ENCODE measurements around the gene VSIR. TPM values are rescaled to one million over a fixed set of nuclear protein-coding genes. Genes with fewer than 3 reads are reported as not detected.
A peak's percentile ranks its signal among the peaks of the same experiment; 100 is the strongest.

Gene VSIR
- total and polyA plus RNA-seq, 3 experiments from 2014 or later = 59.6 to 349 (median 61.4) TPM

GRCh38 chr10:71750124-71750841, 23.0 kb downstream of the VSIR start:
- H3K27ac ChIP-seq (ENCODE audit: low read depth, low read length) = no peak overlapping the region
- Mint-ChIP-seq H3K36me3 (peaks cover 0 to 58% (median 14%) of the 10 kb centered on the region in 3 donors), H3K27ac (peak overlapping the region; percentile 93 to 99 (median 96)), H3K4me1 (peaks cover 89 to 98% (median 94%) of the 10 kb centered on the region in 3 donors), H3K27me3 (no peaks in the 10 kb centered on the region), H3K9me3 (no peaks in the 10 kb centered on the region), H3K4me3 (peak overlapping the region in 4 of 7 donors; percentile 43 to 68 (median 68))
- CTCF ChIA-PET = interaction anchor here (1.0 to 4.3 kb wide), 5 partner anchors 8 to 23 kb away, joined by 4 to 20 read pairs (median 10); partner anchors contain the start of gene VSIR
- no peaks in the 10 kb centered on the region for H3K9me3 ChIP-seq (ENCODE audit: low read length)
- DNase-seq = no peak
- peaks cover 99% of the 10 kb centered on the region for H3K4me1 ChIP-seq (ENCODE audit: insufficient read depth, low read length)
- peaks cover 17% of the 10 kb centered on the region for H3K36me3 ChIP-seq (ENCODE audit: insufficient read depth, low read length)
- no peaks in the 10 kb centered on the region for H3K27me3 ChIP-seq (ENCODE audit: insufficient read depth, low read length, poor library complexity, severe bottlenecking)
- POLR2A ChIA-PET = interaction anchor here (1.0 to 5.3 kb wide), 2 partner anchors 23 to 24 kb away, joined by 4 to 25 read pairs; partner anchors contain the start of gene VSIR
- no peak overlapping the region for H3K4me3 ChIP-seq (ENCODE audit: low read length)

- Histone ChIP-seq H3K9me3 (ENCODE audit: low read length) (no peaks in the 10 kb centered on the region), H3K27ac (ENCODE audit: low read depth, low read length) (peak overlapping the region; percentile 34), H3K4me3 (ENCODE audit: low read length) (no peak overlapping the region), H3K4me1 (ENCODE audit: insufficient read depth, low read length) (peaks cover 99% of the 10 kb centered on the region), H3K27me3 (ENCODE audit: insufficient read depth, low read length, poor library complexity, severe bottlenecking) (no peaks in the 10 kb centered on the region), H3K36me3 (ENCODE audit: insufficient read depth, low read length) (peaks cover 17% of the 10 kb centered on the region)
- no peaks in the 10 kb centered on the region for H3K27me3 Mint-ChIP-seq
- no peaks in the 10 kb centered on the region for H3K9me3 Mint-ChIP-seq
- CTCF ChIA-PET = interaction anchor here (1.1 to 10.4 kb wide), 11 partner anchors 8 to 51 kb away, joined by 3 to 152 read pairs (median 10); partner anchors contain the start of gene VSIR
- H3K36me3 Mint-ChIP-seq = peaks cover 0 to 49% (median 14%) of the 10 kb centered on the region in 3 donors
- H3K4me1 Mint-ChIP-seq = peaks cover 93 to 98% (median 96%) of the 10 kb centered on the region in 3 donors
- POLR2A ChIA-PET = interaction anchor here (0.5 to 5.3 kb wide), 17 partner anchors 8 to 1313 kb away, joined by 3 to 25 read pairs (median 5); partner anchors contain the start of genes PSAP, SLC29A3 and VSIR
- no peak for DNase-seq
- H3K4me3 Mint-ChIP-seq = peak overlapping the region in 5 of 7 donors; percentile 32 to 87 (median 75)
- H3K27ac Mint-ChIP-seq = peak overlapping the region; percentile 93 to 99 (median 96)
Measured at GRCh38 chr10:71749396-71749795, 23.9 kb downstream of the VSIR start.

- Histone ChIP-seq H3K27ac (ENCODE audit: low read depth, low read length) (peak overlapping the region; percentile 60), H3K9me3 (ENCODE audit: low read length) (no peaks in the 10 kb centered on the region), H3K4me3 (ENCODE audit: low read length) (peak overlapping the region; percentile 38), H3K36me3 (ENCODE audit: insufficient read depth, low read length) (peaks cover 17% of the 10 kb centered on the region), H3K4me1 (ENCODE audit: insufficient read depth, low read length) (peaks cover 99% of the 10 kb centered on the region), H3K27me3 (ENCODE audit: insufficient read depth, low read length, poor library complexity, severe bottlenecking) (no peaks in the 10 kb centered on the region)
- CTCF ChIA-PET = interaction anchor here (0.8 to 10.4 kb wide), 12 partner anchors 9 to 50 kb away, joined by 3 to 152 read pairs (median 8); partner anchors contain the start of gene VSIR
- POLR2A ChIA-PET = interaction anchor here (0.5 to 5.3 kb wide), 18 partner anchors 9 to 1313 kb away, joined by 3 to 25 read pairs (median 4); partner anchors contain the start of genes PSAP, SLC29A3 and VSIR
- H3K27me3 Mint-ChIP-seq = no peaks in the 10 kb centered on the region
- H3K27ac Mint-ChIP-seq = peak overlapping the region; percentile 93 to 99 (median 96)
- H3K4me1 Mint-ChIP-seq = peaks cover 94 to 98% (median 96%) of the 10 kb centered on the region in 3 donors
- H3K4me3 Mint-ChIP-seq = peak overlapping the region; percentile 64 to 87 (median 75)
- DNase-seq = peak; percentile 62 to 89 (median 82)
- H3K9me3 Mint-ChIP-seq = no peaks in the 10 kb centered on the region
- peaks cover 0 to 43% (median 14%) of the 10 kb centered on the region in 3 donors for H3K36me3 Mint-ChIP-seq
Measured at GRCh38 chr10:71748671-71749191, 24.6 kb downstream of the VSIR start.

GRCh38 chr10:71747551-71748523, 25.5 kb downstream of the VSIR start:
- no peaks in the 10 kb centered on the region for H3K9me3 ChIP-seq (ENCODE audit: low read length)
- CTCF ChIA-PET = interaction anchor here (0.8 to 10.4 kb wide), 14 partner anchors 8 to 148 kb away, joined by 3 to 152 read pairs (median 8); partner anchors contain the start of gene VSIR
- H3K27me3 ChIP-seq (ENCODE audit: insufficient read depth, low read length, poor library complexity, severe bottlenecking) = no peaks in the 10 kb centered on the region
- Mint-ChIP-seq H3K9me3 (no peaks in the 10 kb centered on the region), H3K4me1 (peaks cover 94 to 98% (median 96%) of the 10 kb centered on the region in 3 donors), H3K4me3 (peak overlapping the region in 6 of 7 donors; percentile 65 to 87 (median 78)), H3K27me3 (no peaks in the 10 kb centered on the region), H3K36me3 (peaks cover 0 to 34% (median 14%) of the 10 kb centered on the region in 3 donors), H3K27ac (peak overlapping the region; percentile 93 to 99 (median 96))
- POLR2A ChIA-PET = interaction anchor here (0.6 to 5.3 kb wide), 19 partner anchors 8 to 429 kb away, joined by 3 to 25 read pairs (median 4); partner anchors contain the start of genes PSAP, SLC29A3 and VSIR
- H3K4me1 ChIP-seq (ENCODE audit: insufficient read depth, low read length) = peaks cover 99% of the 10 kb centered on the region
- peaks cover 8% of the 10 kb centered on the region for H3K36me3 ChIP-seq (ENCODE audit: insufficient read depth, low read length)
- H3K4me3 ChIP-seq (ENCODE audit: low read length) = peak overlapping the region; percentile 38
- peak overlapping the region; percentile 60 for H3K27ac ChIP-seq (ENCODE audit: low read depth, low read length)
- no peak for DNase-seq

- DNase-seq = no peak
- Mint-ChIP-seq H3K4me1 (peaks cover 94 to 98% (median 96%) of the 10 kb centered on the region in 3 donors), H3K27ac (peak overlapping the region; percentile 93 to 99 (median 96)), H3K9me3 (no peaks in the 10 kb centered on the region), H3K4me3 (peak overlapping the region in 6 of 7 donors; percentile 53 to 81 (median 62)), H3K27me3 (no peaks in the 10 kb centered on the region), H3K36me3 (peaks cover 0 to 26% (median 11%) of the 10 kb centered on the region in 3 donors)
- Histone ChIP-seq H3K9me3 (ENCODE audit: low read length) (no peaks in the 10 kb centered on the region), H3K27ac (ENCODE audit: low read depth, low read length) (peak overlapping the region; percentile 60), H3K4me1 (ENCODE audit: insufficient read depth, low read length) (peaks cover 99% of the 10 kb centered on the region), H3K4me3 (ENCODE audit: low read length) (peak overlapping the region; percentile 38), H3K36me3 (ENCODE audit: insufficient read depth, low read length) (peaks cover under 1% of the 10 kb centered on the region), H3K27me3 (ENCODE audit: insufficient read depth, low read length, poor library complexity, severe bottlenecking) (no peaks in the 10 kb centered on the region)
- POLR2A ChIA-PET = interaction anchor here (0.6 to 5.3 kb wide), 6 partner anchors 9 to 334 kb away, joined by 3 to 25 read pairs (median 3); partner anchors contain the start of gene VSIR
- CTCF ChIA-PET = interaction anchor here (1.0 to 10.4 kb wide), 7 partner anchors 10 to 149 kb away, joined by 3 to 152 read pairs (median 10); partner anchors contain the start of gene VSIR
Measured at GRCh38 chr10:71747039-71747531, 26.2 kb downstream of the VSIR start.

- Mint-ChIP-seq H3K27me3 (no peaks in the 10 kb centered on the region), H3K4me3 (peak overlapping the region in 6 of 7 donors; percentile 48 to 72 (median 60)), H3K36me3 (peaks cover 0 to 20% (median 7%) of the 10 kb centered on the region in 3 donors), H3K9me3 (no peaks in the 10 kb centered on the region), H3K27ac (peak overlapping the region; percentile 93 to 99 (median 96)), H3K4me1 (peaks cover 96 to 98% (median 96%) of the 10 kb centered on the region in 3 donors)
- H3K36me3 ChIP-seq (ENCODE audit: insufficient read depth, low read length) = no peaks in the 10 kb centered on the region
- POLR2A ChIA-PET = interaction anchor here (0.7 to 5.3 kb wide), 5 partner anchors 10 to 26 kb away, joined by 3 to 25 read pairs (median 4); partner anchors contain the start of gene VSIR
- peak overlapping the region; percentile 60 for H3K27ac ChIP-seq (ENCODE audit: low read depth, low read length)
- CTCF ChIA-PET = interaction anchor here (1.0 to 10.4 kb wide), 7 partner anchors 10 to 150 kb away, joined by 3 to 152 read pairs (median 10); partner anchors contain the start of gene VSIR
- H3K4me1 ChIP-seq (ENCODE audit: insufficient read depth, low read length) = peaks cover 99% of the 10 kb centered on the region
- H3K4me3 ChIP-seq (ENCODE audit: low read length) = peak overlapping the region; percentile 38
- H3K9me3 ChIP-seq (ENCODE audit: low read length) = no peaks in the 10 kb centered on the region
- H3K27me3 ChIP-seq (ENCODE audit: insufficient read depth, low read length, poor library complexity, severe bottlenecking) = no peaks in the 10 kb centered on the region
- DNase-seq = no peak
Measured at GRCh38 chr10:71746344-71747037, 26.8 kb downstream of the VSIR start.

All from CD8-positive, alpha-beta memory T cell (primary cell).